Endothelial cell of hepatic sinusoid (primary cell): Measurements from ENCODE around the gene A1CF.
"Not testable (repeated sequence)": the region's sequence is repeated elsewhere in the genome, so short reads cannot be mapped to it uniquely, and the experiment has no call there.

Experiments used
- in situ Hi-C: cut with HindIII; loops from 2 replicates; pipeline ENCODE4 v1.10.0; 2017; ENCODE audit warnings: low sequenced_read_pairs

The A1CF gene

GRCh38 chr10:50885097-50885859 is at the start of gene A1CF:
A1CF (minus strand) TSS chr10:50885627; CDS start chr10:50859940, 25,687 bp downstream.
- in situ Hi-C loops, result no loop called here

GRCh38 chr10:50931948-50932431 is 46.6 kb upstream of the A1CF start:
- in situ Hi-C loops, result no loop called here

- in situ Hi-C loops, result no loop called here
These were observed 44.2 kb upstream of the A1CF start for GRCh38 chr10:50929670-50930069.

- in situ Hi-C loops, result no loop called here
These were observed 42.7 kb upstream of the A1CF start for GRCh38 chr10:50928190-50928552.

GRCh38 chr10:50927522-50928189 is 42.2 kb upstream of the A1CF start:
- in situ Hi-C loops, result no loop called here

- in situ Hi-C loops, result not testable (repeated sequence)
These were observed 38.0 kb upstream of the A1CF start for GRCh38 chr10:50923471-50923870.

- in situ Hi-C loops, result no loop called here
These were observed 33.6 kb upstream of the A1CF start for GRCh38 chr10:50919010-50919409.

- in situ Hi-C loops, result no loop called here
These were observed 33.1 kb upstream of the A1CF start for GRCh38 chr10:50918529-50918928.

- in situ Hi-C loops, result no loop called here
These were observed 32.1 kb upstream of the A1CF start for GRCh38 chr10:50917486-50917885.

- in situ Hi-C loops, result no loop called here
These were observed 24.0 kb upstream of the A1CF start for GRCh38 chr10:50909334-50910014.

GRCh38 chr10:50908366-50908765 is 22.9 kb upstream of the A1CF start:
- in situ Hi-C loops, result no loop called here

GRCh38 chr10:50905797-50906196 is 20.4 kb upstream of the A1CF start:
- in situ Hi-C loops, result not testable (repeated sequence)

- in situ Hi-C loops, result no loop called here
These were observed 11.3 kb upstream of the A1CF start for GRCh38 chr10:50896721-50897120.

GRCh38 chr10:50894312-50894711 is 8.9 kb upstream of the A1CF start:
- in situ Hi-C loops, result no loop called here

- in situ Hi-C loops, result no loop called here
These were observed 7.0 kb upstream of the A1CF start for GRCh38 chr10:50892467-50892866.

- in situ Hi-C loops, result no loop called here
These were observed 1.1 kb downstream of the A1CF start for GRCh38 chr10:50884302-50884701.

- in situ Hi-C loops, result no loop called here
These were observed 1.8 kb downstream of the A1CF start for GRCh38 chr10:50883629-50884028.

- in situ Hi-C loops, result no loop called here
These were observed 2.9 kb downstream of the A1CF start for GRCh38 chr10:50882540-50882983.

GRCh38 chr10:50881046-50881445 is 4.4 kb downstream of the A1CF start:
- in situ Hi-C loops, result not testable (repeated sequence)

GRCh38 chr10:50876429-50876828 is 9.0 kb downstream of the A1CF start:
- in situ Hi-C loops, result no loop called here

- in situ Hi-C loops, result no loop called here
These were observed 10.7 kb downstream of the A1CF start for GRCh38 chr10:50874723-50875122.

GRCh38 chr10:50866317-50866716 is 19.1 kb downstream of the A1CF start:
- in situ Hi-C loops, result no loop called here
